AG20443 (cell line): Measurements from ENCODE around the gene ARL15.
"Not testable (repeated sequence)": the region's sequence is repeated elsewhere in the genome, so short reads cannot be mapped to it uniquely, and the experiment has no call there.

ENCODE experiments used
- DNase-seq: peaks from one replicate; pipeline ENCODE4 v3.0.0; 2012; ENCODE audit warnings: low spot score, mixed read lengths

Gene ARL15

DNA sequence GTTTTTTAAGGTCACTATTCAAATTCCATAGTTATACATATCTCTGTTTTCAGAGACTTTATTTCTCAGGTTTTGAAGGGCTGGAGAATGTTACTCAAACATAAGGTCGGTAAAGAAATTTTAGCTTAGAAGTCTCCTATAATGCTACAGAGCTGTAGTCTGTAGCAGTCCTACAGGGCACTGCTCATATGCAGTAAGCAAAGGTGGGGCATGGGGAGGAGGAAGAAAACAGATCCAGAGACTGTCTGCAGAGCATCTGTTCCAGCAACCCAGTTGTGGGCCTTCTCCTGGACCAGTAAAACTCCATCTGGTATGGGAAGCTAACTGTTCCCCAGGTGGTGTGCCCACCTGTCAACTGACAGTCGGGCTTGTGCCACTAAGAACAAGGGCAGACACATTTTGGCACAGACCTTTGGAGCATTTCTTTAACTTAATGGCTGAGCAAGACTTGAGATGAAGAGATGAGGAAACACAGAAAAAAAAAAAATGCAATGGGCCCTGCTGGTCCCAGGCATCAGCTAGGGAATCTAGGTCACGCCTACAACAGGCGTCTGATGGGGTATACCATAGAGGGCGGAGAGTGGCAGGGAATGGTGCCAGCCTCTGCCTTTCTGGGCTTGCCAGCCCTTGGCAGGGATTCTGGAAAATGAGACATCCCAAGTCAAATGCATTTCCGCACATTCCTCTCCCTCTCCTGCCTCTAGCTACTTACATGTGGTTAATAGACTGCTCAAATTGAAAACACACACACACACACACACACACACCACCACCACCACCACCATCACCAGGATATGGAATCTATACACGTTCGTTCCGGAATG is 218.9 kb downstream of the ARL15 start:
- DNase-seq, result no peak

GRCh38 chr5:54090495-54091120 is 219.8 kb downstream of the ARL15 start:
- DNase-seq, result peak; percentile 71

- no peak for DNase-seq
Observed at GRCh38 chr5:54088081-54088480, 222.3 kb downstream of the ARL15 start.

DNA sequence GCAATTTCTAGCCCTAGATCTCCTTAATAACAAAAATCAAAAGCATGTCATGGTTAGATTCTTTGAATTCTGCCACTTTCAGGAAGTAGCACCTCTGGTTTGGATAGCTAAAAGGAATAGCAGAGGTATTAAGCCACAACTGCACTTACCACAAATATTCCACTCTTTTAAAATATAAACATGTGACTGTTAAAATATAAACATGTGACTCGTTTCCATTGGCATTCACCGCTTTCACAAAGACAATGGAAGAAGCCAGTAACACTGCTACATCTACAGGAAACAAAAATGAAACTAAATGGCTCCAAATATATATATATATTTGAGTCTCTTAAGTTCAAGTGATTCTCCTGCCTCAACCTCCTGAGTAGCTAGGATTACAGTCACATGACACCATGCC is 222.9 kb downstream of the ARL15 start:
- DNase-seq, result peak; percentile 39

- no peak for DNase-seq
Observed at GRCh38 chr5:54086191-54086590, 224.2 kb downstream of the ARL15 start.

DNA sequence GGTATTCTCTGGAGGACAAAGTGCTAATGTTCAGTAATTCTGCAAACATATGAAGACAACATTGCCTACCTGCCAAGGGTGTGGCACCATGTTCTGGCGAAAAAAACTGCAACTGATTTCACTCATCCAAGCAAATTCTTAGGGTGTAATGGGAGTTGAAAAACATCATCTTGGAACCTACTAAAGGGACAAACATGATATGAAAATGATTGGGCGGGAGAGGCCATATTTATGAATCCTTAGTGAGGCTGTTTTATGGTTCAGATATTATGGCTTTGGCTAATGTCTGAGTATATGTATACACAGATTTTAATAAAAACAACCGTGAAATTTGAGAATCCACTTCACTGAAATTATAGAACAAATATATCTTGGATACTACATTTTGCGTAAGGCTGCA is 225.7 kb downstream of the ARL15 start:
- no peak for DNase-seq

GRCh38 chr5:54083851-54084250 is 226.5 kb downstream of the ARL15 start:
- no peak for DNase-seq

DNA sequence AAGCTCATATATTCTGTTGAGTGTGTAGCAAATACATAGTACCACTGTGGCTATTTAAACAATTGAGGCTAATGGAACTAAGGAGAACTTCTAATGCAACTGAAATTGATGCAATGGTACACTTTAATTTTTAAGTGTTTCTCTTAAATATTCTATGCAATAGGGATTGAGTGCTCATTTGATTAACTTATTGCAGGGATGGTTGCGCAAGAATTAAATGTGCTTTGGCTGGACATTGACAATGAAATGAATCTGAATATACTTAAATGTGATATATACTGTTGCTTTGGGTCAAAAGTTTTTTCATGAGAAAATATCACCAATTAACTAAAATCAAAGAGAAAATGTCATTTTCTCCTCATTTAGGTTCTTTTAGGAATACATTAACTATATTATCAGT is 227.1 kb downstream of the ARL15 start:
- no peak for DNase-seq

DNA sequence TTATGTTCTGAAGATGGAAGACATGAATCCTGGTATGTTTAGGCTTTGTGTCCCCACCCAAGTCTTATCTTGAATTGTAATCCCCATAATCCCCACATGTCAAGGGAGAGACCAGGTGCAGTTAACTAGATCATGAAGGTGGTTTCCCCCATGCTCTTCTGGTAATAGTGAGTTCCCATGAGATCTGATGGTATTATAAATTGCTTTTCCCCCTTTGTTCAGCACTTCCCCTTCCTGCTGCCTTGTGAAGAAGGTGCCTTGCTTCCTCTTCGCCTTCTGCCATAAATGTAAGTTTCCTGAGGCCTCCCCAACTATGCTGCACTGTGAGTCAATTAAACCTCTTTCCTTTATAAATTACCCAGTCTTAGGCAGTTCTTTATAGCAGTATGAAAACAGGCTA is 229.0 kb downstream of the ARL15 start:
- DNase-seq, result no peak

GRCh38 chr5:54080831-54081230 is 229.5 kb downstream of the ARL15 start:
- DNase-seq, result no peak

GRCh38 chr5:54073735-54074134 is 236.6 kb downstream of the ARL15 start:
- DNase-seq, result no peak

DNA sequence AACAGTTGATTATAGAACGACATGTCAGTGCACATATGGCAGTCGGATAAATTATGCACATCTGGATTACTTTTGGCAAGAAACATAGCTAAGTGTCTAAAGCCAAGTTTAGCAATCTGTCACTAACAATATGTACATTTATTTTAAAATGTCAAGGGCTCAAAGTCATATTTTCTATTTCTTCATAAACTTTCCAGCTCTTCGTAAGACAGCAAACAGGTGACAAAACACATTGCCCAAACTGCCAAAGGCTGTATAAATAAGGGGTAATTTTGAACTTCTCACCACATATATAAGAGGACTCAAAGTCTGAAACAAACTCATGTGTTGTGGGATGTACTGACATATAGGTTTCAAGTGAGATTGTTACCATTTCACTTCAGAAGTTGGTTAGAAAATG is 237.2 kb downstream of the ARL15 start:
- no peak for DNase-seq

DNA sequence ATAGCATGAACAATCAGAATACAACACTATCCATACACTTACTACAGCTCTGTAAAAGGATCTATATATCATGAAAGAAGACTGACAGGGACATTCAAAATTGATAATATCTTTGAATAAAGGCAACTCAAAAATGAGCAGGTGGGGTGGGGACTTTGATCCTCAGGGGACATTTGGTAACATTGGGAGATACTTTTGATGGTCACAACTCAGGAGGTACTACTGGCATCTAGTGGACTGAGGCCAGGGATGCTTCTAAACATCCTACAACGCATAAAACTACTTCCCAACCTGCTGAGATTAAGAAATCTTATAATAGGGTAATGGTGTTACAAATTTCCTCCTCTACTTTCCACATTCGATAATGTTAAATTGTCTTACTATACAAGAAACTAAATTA is 243.9 kb downstream of the ARL15 start:
- DNase-seq, result no peak

DNA sequence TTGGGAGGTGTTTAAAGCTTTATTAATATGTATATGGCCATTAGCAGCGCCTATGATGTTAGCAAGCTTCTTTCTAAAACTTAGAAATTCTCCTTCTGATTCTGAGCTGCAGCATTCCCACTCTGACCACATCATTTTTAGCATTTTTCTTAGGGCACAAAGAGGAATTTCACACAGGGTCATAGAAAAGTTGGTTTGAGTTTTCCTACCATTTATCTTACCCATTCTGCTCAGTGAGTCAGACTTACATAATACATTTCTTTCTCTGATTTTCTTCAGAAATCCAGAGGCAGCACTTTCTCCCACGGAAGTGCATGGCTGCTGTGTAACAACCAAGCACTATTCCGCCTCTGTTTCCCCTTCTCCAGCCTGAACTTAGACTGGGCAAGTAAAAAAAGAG is 246.6 kb downstream of the ARL15 start:
- DNase-seq, result peak; percentile 73

GRCh38 chr5:54062958-54063357 is 247.4 kb downstream of the ARL15 start:
- DNase-seq, result peak; percentile 32

DNA sequence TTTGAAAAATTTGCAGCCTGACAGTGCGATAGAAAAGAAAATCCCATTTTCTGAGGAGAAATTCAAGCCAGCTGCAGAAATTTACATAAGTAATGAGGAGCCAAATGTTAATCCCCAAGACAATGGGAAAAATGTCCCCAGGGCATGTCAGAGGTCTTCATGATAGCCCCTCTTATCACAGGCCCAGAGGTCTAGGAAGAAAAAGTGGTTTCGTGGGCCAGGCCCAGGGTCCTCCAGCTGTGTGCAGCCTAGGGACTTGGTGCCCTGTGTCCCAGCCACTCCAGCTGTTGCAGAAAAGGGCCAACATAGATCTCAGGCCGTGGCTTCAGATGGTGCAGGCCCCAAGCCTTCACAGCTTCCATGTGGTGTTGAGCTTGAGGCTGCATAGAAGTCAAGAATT is 249.5 kb downstream of the ARL15 start:
- not testable (repeated sequence) for DNase-seq

DNA sequence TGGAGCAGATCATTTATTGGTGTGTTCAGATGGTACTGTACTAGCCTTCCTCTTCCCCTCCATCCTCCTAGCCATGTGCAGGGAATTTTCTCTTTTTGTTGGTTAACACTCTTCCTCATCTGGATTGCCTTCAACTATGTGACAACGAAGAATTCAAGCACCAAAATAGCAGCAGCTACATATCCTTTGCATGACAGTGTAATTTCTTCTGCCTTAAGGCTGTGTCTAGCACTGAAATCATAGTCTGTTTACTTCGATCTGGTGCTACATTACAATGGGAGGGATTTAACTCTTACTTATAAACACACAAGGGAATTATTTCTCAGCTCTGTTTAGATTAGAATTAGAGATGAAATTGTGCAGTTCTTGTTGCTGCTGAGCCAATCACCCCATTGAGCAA is 260.4 kb downstream of the ARL15 start:
- DNase-seq, result peak; percentile 37

- no peak for DNase-seq
Observed at GRCh38 chr5:54049144-54049543, 261.2 kb downstream of the ARL15 start.

DNA sequence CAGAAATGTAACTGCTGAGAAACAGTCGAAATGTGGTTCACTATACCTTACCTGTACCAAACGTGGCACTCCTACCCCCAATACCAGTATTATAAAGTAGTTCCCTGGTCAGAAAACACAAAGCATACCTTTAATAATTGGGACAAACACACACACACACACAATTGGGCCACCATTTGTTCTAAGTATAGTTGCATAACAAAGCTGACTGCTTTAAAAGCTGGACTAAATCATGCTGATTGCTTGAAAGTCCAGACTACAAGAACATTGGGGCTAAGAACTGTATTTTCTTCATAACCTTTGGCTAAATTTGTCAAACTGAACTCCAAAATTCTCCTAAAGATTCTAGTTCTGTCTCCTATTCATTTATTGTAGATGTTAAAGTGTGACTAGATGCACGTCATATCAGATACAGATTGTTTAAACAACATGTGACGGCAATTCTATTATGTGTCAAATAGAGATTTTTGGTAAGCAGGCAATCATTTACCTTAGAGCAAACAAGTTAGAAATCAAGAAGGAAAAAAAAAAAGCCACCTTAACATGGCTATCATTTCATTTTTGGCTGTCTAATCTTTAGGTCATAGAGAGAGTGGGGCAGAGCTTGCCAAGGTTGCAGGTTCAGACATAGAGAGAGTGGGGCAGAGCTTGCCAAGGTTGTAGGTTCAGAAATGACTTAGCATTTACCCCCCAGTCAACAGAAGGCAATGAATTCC is 265.1 kb downstream of the ARL15 start:
- no peak for DNase-seq

GRCh38 chr5:54044276-54044675 is 266.1 kb downstream of the ARL15 start:
- DNase-seq, result not testable (repeated sequence)

DNA sequence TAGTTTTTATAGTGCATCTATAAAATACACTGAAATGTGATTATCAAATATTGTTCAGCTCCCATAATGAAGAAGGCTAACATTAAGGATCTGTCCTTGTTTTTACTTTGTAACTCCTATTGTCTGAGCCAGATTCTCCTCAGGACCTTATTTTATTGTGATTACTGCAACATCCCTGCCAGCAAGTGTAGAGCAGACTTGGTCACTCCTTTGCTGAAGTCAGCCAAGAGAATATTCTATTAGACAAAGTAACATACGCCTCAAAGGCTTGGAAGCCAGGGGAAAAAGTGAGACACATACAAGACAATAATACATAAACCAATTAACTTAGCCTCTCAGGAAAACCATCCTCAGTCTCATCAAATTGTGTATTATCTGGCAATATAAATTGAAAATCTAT is 269.6 kb downstream of the ARL15 start:
- no peak for DNase-seq

DNA sequence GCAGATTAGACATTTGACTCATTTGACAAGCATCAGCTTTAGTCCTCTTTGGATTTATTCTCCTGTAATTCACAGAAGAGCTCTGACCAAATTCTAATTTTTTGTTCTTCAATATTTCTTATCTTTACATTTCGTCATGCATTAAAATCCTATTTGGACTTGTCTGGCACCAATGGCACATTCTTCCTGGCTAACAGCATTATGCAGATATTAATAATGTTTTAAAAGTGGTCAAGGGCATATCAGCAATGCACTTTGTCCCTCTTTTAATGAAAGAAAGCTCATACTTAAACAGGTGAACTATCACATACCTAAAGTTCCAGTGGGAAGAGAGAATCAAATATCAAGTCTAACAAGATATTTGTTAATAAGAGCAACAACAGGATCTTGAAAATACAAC is 270.4 kb downstream of the ARL15 start:
- DNase-seq, result no peak

DNA sequence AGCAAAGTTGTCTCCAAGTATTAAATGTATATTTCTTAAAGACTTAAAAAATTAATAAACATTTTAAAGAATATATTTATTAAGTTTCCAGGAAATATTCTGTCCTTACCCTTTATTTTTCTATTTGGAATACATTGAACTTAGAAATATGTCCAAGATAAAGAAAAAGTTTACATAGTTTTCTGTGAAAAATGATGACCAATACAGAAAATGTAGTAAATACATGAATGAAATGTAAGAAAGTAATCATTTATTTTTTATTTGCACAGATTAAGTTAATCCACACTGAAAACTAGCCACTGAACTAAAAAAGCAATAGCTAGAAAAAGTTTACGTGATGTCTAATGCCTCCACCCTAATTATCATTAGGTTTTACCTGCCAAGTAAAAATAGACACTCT is 273.2 kb downstream of the ARL15 start:
- no peak for DNase-seq
